ENCODE measurements around the gene CPN1.

DNA sequence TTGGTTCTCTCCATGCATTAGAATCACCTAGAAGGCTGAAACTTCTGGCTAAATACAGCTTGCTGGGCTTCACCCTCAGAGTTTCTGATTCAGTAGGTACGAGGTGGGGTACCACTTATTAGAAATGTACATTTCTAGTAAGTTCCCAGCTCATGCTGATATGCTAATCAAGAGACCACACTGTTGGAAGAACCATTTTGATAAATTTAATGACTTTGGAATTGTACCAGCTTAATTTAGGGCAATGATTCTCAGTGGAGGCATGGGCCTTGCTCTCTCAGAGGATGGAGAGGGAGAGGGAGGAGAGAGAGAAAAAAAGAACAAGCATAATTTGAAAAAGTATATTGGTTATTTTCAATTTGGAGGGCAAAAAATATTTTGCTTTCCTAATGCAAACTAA lies 20.3 kb downstream of the CPN1 start:
- TF ChIP-seq, protein P1, sequence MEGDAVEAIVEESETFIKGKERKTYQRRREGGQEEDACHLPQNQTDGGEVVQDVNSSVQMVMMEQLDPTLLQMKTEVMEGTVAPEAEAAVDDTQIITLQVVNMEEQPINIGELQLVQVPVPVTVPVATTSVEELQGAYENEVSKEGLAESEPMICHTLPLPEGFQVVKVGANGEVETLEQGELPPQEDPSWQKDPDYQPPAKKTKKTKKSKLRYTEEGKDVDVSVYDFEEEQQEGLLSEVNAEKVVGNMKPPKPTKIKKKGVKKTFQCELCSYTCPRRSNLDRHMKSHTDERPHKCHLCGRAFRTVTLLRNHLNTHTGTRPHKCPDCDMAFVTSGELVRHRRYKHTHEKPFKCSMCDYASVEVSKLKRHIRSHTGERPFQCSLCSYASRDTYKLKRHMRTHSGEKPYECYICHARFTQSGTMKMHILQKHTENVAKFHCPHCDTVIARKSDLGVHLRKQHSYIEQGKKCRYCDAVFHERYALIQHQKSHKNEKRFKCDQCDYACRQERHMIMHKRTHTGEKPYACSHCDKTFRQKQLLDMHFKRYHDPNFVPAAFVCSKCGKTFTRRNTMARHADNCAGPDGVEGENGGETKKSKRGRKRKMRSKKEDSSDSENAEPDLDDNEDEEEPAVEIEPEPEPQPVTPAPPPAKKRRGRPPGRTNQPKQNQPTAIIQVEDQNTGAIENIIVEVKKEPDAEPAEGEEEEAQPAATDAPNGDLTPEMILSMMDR (conservative IDR thresholded peaks at IDR 0.05; ENCODE audit: low read length) = no peak
- no peak for TF ChIP-seq EZH2phosphoT487 (IDR thresholded peaks at IDR 0.05; ENCODE audit: borderline replicate concordance)
